GM19238 (cell line): Measurements from ENCODE around the gene ATF3.

Source experiments
- DNase-seq: peaks from one replicate; pipeline ENCODE4 v3.0.0; 2011; ENCODE audit warnings: low spot score; ENCODE audit not compliant: insufficient read length

ATF3 gene

GRCh38 chr1:212607913-212608391, 609 bp upstream of the ATF3 start:
- DNase-seq, result no peak

GRCh38 chr1:212608959-212609700, 569 bp downstream of the ATF3 start:
- DNase-seq, result no peak

- DNase-seq, result no peak
Observed at GRCh38 chr1:212609701-212610574, 1.4 kb downstream of the ATF3 start.

- DNase-seq, result no peak
Observed at GRCh38 chr1:212610575-212610967, 2.0 kb downstream of the ATF3 start.

- no peak for DNase-seq
Observed at GRCh38 chr1:212611000-212611948, 2.7 kb downstream of the ATF3 start.

- no peak for DNase-seq
Observed at GRCh38 chr1:212612041-212612961, 3.7 kb downstream of the ATF3 start.

GRCh38 chr1:212613440-212614335, 5.1 kb downstream of the ATF3 start:
- DNase-seq, result no peak

- DNase-seq, result no peak
Observed at GRCh38 chr1:212614453-212615200, 6.1 kb downstream of the ATF3 start.

- DNase-seq, result no peak
Observed at GRCh38 chr1:212615201-212615470, 6.6 kb downstream of the ATF3 start.

- no peak for DNase-seq
Observed at GRCh38 chr1:212618466-212619210, 10.1 kb downstream of the ATF3 start.

GRCh38 chr1:212620293-212620692, 11.7 kb downstream of the ATF3 start:
- DNase-seq, result no peak

GRCh38 chr1:212621043-212621948, 12.7 kb downstream of the ATF3 start:
- no peak for DNase-seq

- no peak for DNase-seq
Observed at GRCh38 chr1:212621949-212622305, 13.4 kb downstream of the ATF3 start.

- DNase-seq, result no peak
Observed at GRCh38 chr1:212622467-212622866, 13.9 kb downstream of the ATF3 start.

- no peak for DNase-seq
Observed at GRCh38 chr1:212622906-212623305, 14.3 kb downstream of the ATF3 start.

- no peak for DNase-seq
Observed at GRCh38 chr1:212623603-212624002, 15.0 kb downstream of the ATF3 start.

GRCh38 chr1:212624976-212625501, 16.5 kb downstream of the ATF3 start:
- DNase-seq, result no peak
